HG03097 (cell line): ENCODE data around the gene MINK1.
"Not testable (repeated sequence)": the region's sequence is repeated elsewhere in the genome, so short reads cannot be mapped to it uniquely, and the experiment has no call there.

Experiments used
- ATAC-seq: cut with Tn5 transposase; IDR thresholded peaks from one replicate; pipeline ENCODE4 v1.9.1; 2021; ENCODE audit not compliant: unreplicated experiment, low FRiP score

MINK1 gene

DNA sequence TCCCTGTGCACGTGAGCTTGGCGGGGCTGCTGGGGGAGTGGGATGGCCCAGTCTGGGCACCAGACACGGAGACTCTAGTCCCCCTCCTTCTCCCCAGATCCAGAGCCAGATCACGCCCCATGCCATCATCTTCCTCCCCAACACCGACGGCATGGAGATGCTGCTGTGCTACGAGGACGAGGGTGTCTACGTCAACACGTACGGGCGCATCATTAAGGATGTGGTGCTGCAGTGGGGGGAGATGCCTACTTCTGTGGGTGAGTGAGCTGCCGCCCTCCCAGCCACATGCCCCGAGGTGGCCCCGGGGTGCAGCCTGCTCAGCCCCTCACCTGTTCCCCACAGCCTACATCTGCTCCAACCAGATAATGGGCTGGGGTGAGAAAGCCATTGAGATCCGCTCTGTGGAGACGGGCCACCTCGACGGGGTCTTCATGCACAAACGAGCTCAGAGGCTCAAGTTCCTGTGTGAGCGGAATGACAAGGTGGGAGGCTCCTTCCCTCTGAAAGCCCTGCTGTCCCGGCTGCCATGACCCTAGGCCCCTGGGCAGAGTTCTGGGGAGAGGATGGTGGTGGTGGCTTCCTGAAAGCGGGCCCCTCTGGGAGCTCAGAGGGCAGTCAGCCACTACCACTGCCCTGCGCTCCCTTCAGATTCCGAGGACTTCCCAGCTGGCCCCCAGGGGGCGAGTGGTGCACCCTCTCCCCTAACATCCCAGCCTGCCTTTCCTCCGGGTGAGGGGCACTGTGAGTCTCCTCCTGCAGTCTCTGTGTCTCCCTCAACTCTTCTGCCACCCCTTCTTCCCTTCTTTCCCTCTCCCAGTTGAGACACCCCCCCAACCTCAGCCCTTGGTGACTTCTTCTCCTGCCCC lies 63.4 kb downstream of the MINK1 start:
- ATAC-seq, result no peak

DNA sequence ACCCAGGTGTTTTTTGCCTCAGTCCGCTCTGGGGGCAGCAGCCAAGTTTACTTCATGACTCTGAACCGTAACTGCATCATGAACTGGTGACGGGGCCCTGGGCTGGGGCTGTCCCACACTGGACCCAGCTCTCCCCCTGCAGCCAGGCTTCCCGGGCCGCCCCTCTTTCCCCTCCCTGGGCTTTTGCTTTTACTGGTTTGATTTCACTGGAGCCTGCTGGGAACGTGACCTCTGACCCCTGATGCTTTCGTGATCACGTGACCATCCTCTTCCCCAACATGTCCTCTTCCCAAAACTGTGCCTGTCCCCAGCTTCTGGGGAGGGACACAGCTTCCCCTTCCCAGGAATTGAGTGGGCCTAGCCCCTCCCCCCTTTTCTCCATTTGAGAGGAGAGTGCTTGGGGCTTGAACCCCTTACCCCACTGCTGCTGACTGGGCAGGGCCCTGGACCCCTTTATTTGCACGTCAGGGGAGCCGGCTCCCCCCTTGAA lies 64.1 kb downstream of the MINK1 start:
- no peak for ATAC-seq

DNA sequence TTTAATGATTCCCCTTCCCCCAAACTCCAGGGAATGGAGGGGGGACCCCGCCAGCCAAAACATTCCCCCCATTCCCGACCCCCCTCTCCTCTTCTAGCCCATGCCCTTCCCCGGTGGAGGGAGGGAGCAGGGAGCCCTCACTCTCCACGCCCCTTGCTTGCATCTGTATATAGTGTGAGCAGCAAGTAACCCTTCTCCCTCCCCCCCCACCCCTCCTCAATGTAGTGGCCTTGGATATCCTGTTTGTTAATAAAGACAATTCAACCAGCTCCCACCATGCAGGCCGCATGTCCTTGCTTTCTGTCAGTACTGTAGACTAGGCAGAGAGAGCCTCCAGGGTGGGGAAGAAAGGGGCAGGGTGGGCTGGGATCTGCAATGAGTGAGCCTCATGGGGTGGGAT lies 64.6 kb downstream of the MINK1 start:
- no peak for ATAC-seq

DNA sequence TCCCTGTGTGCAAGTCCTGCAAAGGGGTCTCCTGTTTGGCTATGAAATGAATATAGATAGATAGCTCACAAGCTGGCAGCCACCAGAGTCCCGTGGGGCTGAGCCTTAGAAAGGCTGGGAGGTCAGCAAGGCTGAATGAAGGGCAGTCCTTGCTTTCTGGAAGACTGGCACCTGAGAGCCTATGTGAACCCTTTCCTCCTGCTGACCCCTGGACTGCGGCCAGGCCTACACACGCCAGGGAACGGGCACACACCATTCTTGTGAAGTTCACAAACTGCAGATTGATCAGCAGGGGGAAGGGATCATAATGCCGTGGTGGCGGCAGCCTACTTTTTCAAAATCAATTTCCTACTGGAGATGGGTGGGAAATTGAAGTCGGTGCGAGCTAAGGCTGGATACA lies 65.2 kb downstream of the MINK1 start:
- no peak for ATAC-seq

DNA sequence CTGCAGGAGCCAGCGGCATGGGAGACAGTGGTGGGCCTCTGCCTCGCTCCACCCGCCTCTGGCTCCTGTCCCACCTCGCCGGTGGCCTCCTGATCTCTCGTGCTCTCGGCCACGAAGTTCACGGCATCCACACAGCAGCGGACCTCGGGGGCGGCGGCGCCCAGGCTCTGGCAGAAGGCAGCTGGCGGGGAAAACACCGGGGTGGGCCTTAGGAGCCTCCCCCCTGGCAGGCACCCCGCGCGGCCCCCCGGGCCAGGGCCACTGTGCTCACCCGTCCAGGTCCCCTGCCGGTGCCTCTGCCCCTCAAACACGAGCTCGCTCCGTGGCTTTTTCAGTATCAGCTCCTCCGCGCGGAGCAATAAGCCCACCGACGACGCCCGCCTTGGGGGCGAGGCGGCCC lies 65.8 kb downstream of the MINK1 start:
- no peak for ATAC-seq

DNA sequence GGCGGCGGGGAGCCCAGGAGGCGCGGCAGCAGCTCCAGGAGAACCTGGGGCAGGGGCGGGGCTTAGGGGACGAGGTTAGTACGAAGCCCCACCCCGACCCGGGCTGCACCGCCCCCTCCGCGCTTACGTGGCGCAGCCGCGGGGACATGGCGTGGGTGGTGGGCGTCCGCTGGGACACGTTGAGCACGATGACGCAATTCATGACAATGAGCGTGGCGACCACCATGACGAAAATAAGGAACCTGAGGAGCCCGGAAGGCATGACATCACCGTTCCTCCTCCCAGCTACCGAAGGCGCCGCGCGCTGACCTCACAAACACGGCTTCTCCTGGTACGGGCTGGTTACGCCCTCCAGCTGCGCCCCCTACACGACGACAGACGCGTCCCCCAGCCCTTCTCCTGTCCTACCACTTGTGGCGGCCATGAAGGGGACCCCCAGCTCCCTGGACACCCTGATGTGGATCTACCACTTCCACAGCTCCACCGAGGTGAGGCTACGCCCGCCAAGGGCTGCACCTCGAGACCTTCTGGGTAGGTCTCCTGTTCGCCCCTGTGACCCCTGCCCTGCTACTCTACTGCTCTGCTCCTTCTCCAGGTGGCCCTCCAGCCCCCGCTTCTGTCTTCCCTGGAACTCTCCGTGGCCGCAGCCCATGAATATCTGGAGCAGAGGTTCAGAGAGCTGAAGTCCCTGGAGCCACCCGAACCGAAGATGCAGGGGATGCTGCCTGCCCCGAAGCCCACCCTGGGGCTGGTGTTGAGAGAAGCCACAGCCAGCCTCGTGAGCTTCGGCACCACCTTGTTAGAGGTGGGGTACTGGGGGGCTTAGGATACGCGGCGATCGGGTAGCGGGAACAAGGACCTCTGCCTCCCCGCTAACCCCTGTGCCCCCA lies 66.4 kb downstream of the MINK1 start, which contains the start of gene C17orf107:
Gene C17orf107, plus strand, starts transcription at position 196 of the 890 bp plus-strand sequence. Its CDS starts 227 bp downstream, at position 423.
- ATAC-seq, result no peak

DNA sequence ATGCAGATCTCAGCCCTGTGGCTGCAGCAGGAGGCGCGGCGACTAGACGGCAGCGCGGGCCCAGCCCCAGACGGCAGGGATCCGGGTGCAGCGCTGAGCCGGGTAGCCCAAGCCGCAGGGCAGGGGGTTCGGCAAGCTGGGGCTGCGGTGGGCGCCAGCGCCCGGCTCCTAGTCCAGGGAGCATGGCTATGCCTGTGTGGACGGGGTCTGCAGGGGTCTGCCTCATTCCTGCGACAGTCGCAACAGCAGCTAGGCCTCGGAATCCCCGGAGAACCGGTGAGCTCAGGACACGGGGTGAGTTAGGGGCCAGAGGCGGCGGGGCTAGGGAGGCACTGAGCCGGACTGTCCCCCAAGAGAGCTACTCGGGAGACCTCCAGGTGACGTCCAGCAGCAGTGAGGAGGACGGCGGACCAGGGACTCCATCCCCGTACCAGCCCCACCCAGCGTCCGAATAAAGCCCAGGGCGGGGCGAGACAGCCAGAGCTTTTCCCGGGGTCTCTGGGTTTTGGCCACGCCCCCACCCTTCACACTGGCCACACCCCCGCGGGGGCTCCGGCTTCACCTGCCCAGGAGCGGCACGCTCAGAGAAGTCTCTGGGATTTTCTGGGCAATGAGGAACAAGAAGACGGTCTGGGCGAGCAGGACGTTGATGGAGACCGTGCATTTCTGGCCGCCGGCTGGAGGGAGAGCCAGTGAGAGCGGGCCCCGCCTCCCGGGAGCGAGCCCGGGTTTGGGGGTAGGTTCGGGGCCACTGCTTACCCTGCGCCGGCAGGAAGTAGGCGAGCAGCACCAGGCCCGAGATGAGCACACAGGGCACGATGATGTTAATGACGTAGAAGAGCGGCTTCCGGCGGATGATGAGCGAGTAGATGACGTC lies 67.3 kb downstream of the MINK1 start:
- ATAC-seq, result no peak

DNA sequence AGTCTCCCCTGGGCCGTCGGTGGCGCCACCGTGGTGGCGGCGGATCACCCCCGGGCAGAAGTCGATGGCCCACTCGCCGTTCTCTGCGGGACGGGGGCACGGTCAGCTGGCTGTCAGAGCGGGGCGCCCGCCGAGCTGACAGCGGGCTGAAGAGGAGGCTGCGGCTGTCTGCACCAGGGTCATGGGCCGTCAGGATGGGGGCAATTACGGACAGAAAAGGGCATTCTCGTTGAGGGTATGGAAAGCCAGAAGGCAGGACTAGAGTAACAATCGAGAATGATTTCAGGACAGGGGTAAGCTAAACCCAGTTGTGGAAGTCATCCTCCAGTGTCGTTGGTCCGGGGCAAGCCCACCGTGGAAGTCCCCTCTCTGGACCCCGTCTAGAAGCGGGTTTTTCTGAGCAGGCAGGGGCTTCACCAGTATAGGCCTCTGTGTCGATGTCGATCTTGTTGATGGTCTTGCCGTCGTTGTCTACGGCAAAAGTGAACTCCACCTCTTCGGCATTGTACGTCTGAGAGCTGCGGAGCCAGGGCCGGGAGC lies 68.0 kb downstream of the MINK1 start:
- ATAC-seq, result no peak

DNA sequence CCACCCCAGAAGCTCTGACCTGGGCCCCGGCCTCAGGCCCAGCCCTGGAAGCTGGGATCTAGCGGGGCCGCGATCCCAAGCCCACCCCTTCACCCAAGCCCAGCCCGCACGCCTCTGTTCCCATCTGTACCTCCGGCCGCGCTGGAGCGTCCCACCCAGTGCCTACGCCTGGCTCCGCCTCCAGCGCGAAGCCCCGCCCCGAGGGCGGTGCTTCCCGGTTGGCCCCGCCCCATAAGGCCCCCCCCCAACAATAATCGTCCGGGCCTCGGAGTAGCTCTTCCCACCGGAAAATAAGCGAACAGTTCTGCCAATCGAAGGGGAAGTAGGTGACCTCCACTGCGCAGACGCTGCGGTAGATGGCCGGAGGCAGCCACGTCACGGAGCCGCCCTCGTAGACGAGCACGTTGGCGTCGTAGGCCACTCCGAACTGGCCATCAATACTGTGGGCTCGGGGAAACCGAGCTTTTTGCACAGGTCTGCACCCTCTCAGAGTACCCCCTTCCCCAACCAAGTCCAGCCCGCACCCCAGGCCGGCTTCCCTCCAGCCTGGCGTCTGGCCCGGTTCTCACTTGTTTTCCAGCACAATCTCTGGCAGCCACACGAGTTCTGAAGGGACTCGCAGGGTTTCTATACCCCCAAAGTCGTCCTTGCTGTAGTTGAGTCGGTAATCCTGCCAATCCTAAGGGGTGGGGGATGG lies 68.7 kb downstream of the MINK1 start:
- ATAC-seq, result no peak

DNA sequence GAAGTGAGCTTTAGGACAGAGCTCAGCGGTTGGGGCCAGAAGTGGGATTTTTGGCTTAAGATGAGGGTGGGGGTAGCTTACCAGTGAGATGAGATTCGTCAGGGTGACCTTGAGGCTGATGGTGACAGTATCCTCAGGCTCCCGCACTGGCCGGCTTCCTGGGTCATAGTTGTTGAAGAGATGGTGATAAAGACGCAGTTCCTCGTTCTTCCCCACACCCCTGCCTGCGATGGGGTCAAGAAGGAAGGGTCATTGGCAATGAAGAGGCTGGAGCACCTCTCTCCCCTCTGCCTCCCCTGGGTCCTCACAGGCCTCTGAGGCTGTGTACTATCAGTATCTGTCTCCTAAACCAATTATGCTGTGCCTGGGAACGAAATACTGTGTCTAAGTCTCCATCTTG lies 69.4 kb downstream of the MINK1 start:
- ATAC-seq, result no peak

DNA sequence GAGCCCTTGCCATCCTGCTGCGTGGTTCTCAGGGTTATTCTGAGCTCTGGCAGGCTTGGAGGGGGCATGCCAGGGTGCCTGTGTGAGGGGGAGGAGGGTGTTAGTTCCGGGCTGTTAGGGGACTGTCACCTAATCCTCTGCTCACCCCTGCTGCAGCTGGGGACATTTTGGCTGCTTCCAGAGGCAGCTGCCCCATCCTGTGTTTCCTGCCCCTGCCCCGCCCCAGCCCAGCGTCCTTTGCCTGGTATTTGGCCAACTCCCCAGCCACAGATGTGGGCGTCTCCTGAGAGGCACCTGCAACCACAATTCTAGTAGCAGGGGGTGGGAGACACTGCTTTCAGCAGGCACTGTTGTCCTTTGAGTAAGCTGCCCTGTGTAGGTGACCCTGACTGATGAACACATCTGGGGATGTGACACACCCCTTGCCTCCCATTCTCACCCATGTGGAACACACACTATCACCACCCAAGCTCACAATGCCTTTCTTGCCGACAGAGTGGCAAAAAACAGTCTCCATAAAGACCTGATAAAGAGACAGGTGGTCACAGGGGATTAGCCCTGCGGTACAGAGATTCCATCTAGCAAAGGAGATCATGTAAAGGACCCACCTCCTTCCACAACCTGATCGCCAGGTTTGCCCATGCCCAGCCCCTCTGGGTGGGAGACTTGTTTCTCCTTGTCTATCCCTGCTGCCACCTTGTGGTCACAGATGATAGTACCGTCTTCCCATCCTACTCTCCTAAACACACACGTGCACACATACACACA lies 70.1 kb downstream of the MINK1 start, which contains the start of gene CHRNE:
Gene CHRNE, minus strand, starts transcription at position 48 of the 768 bp plus-strand sequence. Its CDS starts 35 bp downstream, at position 13.
- no peak for ATAC-seq

DNA sequence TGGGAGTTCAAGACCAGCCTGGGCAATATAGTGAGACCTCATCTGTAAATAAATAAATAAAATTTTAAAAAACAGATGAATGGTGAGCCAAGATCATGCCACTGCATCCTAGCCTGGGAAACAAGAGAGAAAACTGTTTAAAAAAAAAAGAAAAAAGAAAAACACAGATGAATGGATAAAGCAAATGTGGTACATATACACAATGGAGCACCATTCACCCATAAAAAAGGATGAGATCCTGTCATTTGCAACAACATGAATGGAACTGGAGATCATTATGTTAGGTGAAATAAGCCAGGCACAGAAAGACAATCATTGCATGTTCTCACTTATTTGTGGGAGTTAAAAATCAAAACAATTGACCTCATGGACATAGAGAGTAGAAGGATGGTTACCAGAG lies 73.5 kb downstream of the MINK1 start:
- ATAC-seq, result not testable (repeated sequence)

DNA sequence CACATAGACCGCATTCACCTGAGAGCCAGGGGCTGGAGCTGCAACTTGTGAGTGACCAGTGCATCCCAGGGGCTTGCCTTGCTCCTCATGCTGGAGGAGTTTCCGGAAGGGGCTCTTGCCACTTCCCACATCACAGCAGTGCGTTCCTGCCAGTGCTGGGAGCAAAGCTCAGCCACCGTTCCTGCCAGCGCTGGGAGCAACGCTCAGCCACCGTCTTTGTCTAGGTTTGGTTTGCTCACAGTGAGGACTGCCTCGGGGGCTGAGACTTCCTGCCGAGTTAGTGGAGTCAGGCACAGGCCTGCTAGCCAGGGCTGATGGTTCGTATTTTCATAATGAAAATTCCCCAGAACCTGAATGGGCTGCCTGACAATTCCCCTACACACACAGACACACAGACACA lies 75.2 kb downstream of the MINK1 start:
- ATAC-seq, result no peak

DNA sequence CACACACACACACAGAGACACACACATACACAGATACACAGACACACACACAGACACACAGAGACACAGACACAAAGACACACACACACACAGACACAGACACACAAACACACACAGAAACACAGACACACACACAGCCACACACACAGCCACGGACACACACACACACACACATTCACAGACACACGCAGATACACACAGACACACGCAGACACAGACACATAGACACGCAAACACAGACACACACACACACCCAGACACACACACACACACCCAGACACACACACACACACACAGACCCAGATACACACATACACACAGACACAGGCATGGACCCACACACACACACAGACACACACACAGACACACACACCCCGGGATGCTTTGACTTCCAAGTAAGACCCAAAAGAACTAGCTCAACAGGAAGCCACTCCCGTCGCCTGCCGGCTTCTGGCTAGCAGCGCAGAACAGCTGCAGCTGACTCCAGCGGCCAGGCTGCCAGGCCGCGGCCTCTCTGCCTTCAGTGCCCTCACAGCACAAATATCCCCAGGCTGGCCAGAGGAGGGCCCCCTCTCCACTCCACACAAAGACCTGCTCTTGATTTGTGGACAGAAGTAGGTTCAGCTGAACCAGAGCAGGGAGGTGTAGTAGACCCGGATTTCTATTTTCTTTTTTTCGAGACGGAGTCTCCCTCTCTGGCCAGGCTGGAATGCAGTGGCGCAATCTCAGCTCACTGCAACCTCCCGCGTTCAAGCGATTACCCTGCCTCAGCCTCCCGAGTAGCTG lies 75.8 kb downstream of the MINK1 start:
- ATAC-seq, result no peak

DNA sequence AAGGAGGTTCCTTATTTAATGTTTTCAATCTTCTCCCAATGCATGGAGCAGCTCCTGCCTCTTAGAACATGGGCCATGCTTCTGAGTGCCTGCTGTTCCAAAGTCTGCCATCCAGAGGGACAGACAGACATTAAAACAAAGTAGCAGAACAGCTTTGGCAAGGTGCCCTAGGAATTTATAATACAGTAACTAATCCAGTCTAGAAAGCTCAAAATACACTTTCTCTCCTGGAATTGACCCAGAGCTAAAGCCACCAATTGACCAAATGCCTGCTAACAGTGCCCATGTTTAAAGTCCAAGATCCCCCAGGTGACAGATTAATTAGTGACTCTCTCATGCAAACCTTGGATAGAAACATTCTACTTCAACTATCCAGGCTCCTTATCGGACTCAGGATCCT lies 80.9 kb downstream of the MINK1 start:
- no peak for ATAC-seq

DNA sequence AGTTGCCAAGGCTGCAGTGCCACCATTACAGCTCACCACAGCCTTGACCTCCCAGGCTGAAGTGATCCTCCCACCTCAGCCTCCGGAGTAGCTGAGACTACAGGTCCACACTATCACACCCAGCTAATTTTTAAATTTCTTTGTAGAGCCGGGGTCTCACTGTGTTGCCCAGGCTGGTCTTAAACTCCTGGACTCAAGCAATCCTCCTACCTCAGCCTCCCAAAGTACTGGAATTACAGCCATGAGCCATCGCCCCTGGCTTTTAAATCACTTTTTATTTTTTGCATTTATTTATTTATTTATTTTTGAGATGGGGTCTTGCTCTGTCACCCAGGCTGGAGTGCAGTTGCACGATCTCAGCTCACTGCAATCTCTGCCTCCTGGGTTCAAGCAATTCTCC lies 81.4 kb downstream of the MINK1 start:
- ATAC-seq, result not testable (repeated sequence)

DNA sequence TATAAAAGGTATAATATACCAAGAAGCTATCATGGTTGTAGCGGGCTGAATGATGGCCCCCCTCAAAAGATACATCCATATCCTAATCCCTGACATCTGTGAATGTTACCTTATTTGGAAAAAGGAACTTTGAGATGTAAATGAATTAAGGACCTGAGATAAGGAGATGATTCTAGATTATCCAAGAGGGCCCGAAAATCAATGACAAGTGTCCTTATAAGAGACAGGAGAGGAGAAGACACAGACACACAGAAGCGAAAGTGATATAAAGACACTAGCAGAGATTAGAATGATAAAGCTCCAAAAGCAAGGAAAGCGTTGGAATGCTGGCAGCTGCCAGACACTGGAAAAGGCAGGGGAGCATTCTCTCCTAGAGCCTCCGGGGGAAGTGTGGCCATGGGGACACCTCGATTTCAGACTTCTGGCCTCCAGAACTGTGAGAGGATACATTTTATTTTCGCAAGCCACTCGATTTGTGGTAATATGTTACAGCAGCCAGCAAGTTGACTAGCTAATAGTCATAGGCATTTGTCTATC lies 86.4 kb downstream of the MINK1 start:
- ATAC-seq, result no peak
